ENCODE data around the gene VPS4A.

DNA sequence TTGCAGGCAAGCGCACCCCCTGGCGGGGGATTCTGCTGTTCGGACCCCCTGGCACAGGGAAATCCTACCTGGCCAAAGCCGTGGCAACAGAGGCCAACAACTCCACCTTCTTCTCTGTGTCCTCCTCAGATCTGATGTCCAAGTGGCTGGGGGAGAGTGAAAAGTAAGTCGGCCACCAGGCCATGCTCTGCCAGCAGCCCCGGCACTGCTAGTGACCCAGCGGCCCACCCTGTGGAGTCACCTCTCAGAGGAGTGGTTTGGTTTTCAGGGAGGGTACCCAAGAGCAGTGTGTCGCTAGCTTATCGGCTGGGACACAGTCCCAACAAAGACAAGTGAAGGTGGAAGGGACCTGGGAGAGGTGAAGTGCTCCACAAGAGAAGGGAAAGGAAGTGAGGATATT is 8.2 kb downstream of the VPS4A start:
- TF ChIP-seq POLR2A (IDR thresholded peaks at IDR 0.05; ENCODE audit: low read length) (no peak), GATA1 (IDR thresholded peaks at IDR 0.05; ENCODE audit: low read depth, low read length) (no peak)
